Activated T-helper 1 cell treated with anti-CD3 and anti-CD28 coated beads, Interleukin-2, amount 50 U/mL, for 16 hours (primary cell): ENCODE data around the gene FAM221B.

Experiments
- DNase-seq, 2 donors: peaks; one replicate each; pipeline ENCODE4 v3.0.0-alpha.2; 2020; ENCODE audit warnings: low read depth in 1 of 2, low spot score in 1 of 2

FAM221B gene, protein sequence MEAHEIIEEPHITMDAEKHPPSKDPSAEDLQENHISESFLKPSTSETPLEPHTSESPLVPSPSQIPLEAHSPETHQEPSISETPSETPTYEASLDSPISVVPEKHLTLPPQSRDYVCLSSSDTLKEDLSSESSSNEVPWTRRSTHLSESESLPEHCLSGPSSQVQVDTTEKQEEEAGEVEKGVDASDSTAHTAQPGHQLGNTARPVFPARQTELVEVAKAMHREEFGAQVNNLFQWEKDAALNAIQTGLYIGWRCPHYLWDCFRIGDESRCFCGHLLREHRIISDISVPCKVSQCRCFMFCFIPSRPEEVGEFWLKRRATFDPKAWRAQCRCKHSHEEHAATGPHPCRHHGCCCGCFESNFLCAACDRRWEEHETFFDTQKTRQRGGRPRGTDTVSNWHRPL

DNA sequence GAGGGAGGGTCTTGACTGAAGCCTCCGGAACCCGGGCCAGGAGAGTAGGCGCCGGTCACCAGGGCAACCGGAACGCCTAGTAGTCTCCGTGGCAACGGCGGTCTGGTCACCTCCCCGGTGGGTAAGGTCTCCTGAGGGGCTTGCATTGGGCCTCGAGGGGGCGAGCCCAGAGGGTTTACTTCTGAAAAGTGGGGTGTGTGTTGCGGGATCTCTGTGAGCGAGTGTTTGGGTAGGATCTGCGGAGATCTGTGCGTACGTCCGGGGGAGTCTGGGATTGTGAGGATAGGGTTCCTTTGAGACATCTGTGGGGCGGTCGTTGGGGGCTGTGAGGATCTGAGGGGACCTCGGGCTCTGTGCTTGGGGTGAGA, at the start of gene FAM221B:
Gene FAM221B (minus strand): TSS at position 17 of the 368 bp plus-strand sequence. CDS start 2,571 bp downstream, outside the sequence.
- DNase-seq, result no peak

DNA sequence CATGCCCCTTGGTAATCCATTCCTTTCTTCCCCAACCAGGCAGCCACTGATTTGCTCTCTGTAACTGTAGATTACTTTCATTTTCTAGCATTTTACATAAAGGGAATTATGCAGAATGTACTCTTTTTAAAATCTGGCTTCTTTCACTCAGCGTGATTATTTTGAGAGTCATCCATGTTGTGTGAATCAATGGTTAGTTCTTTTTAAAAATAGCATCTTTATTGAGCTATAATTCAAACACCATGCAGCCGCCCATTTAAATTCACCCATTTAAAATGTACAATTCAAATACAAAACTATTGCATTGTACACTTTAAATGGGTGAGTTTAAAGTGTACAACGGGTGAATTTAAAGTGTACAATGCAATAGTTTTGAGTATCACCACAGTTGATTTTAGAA, 44.0 kb upstream of the FAM221B start:
- no peak for DNase-seq

DNA sequence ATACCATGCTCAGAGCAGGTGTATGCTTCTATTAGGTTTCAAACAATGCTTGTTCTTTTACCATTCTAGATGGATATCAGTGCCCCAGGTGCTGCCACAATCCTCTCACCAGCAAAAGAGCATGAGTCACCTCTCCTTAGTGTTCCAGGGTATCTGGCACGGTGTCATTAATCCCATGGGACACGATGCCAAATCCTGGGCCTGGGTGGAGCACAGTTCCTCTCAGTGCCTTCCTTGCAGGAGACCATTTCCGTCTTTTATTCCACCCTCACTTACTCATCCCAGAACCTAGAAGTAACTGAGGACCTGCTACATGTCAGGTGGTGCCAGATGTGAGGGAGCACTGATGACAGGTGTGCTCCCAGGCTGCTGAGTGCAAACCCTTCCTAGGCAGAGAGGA, 43.0 kb upstream of the FAM221B start:
- DNase-seq, result no peak

DNA sequence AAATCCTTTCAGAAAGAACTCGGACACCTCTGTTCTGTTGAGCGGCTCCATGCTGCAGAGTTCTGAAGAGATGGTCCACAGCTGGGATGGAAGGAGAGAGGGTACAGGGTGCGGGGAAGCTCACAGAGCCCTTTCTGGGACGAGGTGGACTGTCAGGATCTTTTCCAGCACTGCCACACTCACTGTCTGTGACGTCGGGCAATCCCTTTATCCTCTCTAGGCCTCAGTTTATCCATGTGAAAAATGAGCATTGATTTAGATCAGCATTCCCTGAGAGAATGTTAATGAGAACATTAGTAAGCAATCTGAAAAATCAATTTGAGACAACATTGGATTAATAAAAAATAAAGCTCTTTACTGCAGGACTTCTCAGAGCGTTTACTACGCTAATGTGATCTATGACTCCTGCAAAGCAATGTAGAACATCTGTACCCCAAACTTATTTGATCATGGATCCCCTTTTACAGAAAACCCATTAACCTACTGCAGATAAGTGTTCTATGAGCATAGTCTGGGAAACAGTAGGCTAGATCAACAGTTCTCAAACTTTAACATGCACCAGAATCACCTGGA, 41.9 kb upstream of the FAM221B start, which contains the start of gene OR13J1:
Gene OR13J1 (minus strand): TSS at position 51 of the 573 bp plus-strand sequence. CDS start 0 bp downstream, at position 51.
- no peak for DNase-seq

DNA sequence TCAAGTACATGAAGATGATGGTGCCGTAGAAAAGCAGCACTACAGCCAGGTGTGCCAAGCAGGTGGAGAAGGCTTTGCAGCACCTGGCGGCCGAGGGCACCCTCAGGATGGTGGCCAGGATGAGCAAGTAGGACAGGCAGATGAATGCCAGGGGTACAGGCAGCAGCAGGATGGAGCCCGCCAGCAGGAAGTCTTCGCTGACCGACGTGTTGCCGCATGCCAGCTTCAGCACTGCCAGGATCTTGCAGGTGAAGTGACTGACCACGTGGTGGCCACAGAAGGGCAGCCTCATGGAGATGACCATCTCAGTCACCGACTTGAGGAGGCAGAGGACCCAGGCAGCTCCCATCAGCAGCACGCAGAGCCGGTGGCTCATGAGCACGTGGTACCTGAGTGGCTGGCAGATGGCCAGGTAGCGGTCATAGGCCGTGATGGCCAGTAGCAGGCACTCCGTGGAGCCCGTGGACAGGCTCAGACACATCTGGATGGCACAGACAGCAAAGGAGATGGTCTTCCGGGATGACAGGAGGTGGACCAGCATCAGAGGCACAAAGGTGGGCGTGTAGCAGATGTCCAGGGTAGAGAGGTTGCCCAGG, 41.2 kb upstream of the FAM221B start:
- DNase-seq, result no peak

DNA sequence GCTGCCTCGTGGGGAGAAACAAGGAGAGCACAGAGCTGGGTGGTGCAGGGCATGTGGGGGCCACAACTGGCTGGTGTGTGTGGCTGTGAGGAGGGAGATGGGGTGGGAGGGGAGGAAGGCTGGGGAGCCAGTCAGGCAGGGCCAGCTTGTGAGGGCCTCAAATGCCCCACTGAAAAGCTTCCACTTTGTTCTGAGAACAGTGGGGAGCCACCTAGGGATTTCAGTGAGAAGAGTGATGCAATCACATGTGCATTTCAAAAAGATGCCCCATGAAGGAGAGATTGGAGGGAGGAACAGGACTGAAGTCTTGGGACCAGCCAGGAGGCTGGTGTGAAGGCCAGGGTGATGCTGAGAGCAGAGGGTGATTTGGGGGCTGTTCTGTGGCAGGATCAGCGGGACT, 40.4 kb upstream of the FAM221B start:
- DNase-seq, result no peak

DNA sequence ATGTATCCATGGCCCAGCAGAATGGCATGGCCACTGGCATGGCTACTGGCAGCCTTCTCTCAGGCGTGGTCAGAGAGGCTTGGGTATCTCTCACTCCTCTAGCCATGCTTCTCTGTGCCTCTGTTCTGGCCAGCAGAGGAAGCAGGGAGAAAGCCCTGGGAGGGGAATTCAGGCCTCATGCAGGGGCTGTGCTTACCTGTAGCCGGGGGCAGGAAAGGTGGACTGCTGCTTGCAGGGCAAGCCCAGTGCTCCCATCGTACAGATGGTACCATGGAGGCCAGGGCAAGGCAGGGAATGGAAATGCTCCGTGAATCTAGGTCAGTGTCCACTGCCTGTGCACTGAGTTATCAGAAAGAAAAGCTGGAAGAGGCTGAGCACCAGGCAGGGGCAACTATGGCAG, 39.0 kb upstream of the FAM221B start:
- DNase-seq, result no peak

DNA sequence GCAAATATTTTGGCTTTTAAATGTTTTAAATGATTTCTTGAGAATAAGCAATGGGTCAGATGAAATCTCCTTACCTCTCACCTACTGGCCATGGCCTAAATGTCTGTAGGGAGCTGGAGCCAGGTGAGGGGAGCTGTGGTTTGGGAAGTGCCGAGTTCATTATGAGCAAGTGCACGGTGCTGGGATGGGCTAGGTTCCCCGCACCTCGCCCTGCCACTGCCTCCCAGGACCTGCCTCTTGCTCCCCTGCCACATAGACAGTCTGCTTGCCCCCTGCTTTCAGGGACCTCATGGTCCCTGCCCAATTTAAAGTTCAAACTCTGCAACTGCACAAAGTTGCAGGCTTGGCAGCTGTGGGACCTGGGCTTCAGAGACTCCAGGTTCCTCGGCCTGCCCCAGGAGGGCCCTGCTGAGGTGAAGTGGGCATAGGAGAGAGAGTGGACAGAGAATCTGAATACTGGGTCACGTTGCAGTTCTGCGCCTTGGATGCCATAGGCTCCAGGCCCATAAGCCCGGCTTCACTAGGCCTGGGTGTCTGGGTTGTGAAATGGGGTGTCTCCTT, 36.2 kb upstream of the FAM221B start:
- DNase-seq, result no peak

DNA sequence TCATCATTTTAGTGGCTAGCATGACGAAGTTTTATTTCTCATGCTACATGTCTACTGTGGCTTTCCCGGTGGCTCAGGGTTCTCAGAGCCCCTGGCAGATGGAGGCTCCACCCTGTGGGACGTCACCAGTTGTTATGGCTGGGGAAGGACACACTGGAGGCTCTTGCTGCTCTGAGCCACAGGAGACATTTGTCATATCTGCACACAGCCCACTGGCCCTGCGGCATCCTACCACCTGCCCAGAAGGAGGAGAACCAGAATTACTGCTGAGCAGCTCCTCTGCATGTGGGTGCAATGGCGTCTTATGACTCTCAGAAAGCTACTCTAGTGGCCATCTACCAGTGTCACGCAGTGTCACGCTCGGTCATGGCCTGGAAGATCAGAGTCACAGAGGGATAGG, 35.1 kb upstream of the FAM221B start:
- no peak for DNase-seq

DNA sequence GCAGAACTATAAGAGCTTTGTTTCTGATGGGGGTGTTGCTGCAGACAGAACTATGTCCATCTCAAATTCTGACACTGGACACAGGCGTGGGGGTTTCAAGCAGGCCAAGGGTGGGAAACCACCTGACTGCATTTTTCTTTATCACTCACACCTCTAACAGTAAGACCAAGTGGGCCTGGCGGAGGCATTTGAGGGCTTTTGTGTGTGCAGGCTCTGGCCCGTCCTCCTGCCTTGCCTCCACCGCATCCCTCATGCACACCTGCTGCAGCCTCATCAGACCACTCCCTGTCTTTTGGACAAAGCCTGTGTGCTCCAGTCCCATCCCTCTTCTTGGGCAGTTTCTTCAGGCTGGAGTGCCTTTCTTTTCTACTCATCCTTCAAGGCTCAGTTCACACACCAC, 33.8 kb upstream of the FAM221B start:
- DNase-seq, result no peak

DNA sequence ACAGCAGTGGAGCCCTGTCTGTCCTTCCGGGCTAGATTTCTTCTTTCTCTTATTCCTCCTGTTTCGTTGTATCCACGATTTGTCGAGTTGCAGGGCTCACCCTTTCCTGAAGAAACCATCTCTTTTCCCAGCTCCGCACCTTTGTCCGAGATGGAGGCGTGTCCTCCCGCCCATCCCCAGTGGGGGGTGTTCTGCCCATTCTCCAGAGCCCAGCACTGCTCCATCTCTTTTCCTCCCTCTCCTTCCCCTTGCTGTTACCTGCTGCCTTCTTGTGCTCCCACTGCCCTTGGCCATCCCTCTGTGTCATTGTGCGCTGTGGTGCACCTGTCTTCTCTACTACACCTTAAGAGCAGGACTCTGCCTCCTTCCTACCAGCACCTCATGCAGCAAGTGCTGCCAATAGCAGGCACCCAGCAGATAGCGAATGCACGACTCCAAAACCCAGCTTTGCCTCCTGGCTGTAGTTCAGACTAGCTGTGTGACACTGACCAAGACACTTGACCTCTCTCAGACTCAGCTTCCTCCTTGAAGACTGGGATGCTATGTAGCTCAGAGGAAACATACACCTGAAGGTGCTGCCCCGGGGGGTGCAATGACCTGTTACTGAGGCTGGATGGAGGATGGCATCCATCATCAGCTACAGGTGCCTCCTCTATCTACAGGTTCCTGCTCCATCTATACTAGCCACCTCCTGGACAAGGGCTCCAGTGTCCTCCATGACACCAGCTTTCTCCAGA, 32.8 kb upstream of the FAM221B start:
- no peak for DNase-seq

DNA sequence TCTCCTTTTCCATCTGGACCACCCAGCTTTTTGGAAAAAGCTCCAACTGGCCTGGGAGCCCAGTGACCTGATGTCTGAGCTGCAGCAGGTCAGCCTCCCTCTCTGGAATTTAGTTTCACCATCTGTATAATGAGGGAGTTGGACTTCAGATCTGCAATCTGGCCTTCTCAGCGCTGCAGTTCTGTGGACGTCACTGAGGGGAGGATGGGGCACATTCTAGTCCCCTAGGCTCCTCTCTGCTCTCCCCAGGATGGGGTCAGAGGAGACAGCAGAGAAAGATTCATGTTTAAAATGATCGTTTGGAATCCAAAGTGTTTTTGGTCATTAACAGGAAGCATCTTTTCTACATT, 31.4 kb upstream of the FAM221B start:
- no peak for DNase-seq

DNA sequence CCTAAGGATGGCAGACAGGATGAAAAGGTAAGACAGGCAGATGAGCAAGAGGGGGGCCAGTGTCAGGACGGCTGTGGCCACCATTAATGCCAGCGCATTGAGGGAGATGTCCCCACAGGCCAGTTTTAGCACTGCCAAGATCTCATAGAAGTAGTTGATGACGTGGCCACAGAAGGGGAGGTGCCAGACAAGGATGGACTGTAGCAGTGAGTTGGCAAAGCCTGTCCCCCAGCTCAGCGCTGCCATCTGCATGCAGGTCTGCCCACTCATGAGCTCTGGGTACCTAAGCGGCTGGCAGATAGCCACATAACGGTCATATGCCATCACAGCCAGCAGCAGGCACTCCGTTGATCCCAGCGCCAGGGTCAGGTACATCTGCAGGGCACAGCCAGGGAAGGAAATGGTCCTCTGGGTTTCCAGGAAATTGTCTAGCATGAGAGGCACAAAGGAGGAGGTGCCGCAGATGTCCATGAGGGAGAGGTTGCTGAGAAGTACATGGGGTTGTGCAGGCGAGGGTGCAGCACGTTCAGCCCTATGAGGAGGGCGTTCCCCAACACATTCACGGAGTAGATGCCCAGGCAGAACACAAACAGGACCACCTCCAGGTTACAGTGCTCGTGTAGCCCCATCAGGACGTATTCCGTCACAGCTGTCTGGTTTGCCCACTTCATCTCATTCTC, 30.9 kb upstream of the FAM221B start:
- no peak for DNase-seq

DNA sequence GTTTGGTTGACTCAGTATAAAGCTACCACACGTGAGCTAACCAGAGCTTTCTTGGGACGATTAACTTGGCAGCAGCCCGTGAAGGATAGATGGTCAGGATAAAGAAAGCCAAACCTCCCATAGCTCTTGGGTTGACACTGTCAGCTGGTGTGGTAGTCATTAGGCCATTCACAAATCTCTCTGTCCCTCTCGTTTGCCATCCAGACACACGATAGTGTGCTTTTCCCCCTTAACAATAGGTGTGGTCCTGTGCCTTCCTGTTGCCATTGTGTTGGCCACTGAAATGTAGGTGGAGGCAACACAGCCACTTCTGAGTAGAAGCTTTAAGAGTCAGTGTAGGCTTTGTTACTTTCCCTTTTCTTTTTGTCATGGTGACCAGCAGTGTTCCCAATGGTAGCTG, 29.9 kb upstream of the FAM221B start:
- DNase-seq, result no peak

DNA sequence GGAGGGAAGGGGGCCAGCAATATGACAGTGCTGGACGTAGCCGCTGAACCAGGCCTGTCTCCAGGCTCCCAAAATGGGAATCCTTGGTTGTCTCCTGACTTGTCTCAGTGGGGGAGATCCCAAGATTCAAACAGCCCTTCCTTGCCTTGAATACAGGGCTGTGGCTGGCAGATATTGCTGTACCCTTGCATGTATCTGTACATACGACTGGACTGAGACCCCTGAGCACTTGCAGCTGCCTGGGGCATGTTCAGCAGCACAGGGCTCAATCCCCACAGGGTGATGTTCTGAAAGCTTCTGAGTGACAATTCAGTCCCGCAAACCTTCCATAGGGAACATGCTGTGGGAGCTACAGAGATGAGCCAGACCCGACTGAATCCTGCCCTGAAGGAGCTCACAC, 28.4 kb upstream of the FAM221B start:
- DNase-seq, result no peak

DNA sequence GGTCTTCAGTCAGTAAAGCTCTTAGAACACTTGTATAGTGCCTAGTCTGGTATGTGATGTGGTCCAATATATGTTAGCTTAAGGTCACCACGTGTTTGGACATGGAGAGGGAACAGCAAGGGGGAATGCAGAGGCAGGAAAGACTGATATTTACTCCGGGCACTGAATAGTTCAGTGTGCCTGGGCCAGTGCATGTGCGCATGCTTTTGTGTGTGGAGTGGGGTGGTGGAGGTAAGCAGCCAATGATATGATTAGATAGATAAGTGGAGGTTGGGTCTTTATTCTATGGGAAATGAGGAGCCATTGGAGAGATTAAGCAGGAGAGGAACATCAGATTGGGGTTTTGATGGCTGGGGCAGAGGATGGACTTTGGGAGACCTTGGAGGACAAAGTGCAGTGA, 27.7 kb upstream of the FAM221B start:
- DNase-seq, result no peak

DNA sequence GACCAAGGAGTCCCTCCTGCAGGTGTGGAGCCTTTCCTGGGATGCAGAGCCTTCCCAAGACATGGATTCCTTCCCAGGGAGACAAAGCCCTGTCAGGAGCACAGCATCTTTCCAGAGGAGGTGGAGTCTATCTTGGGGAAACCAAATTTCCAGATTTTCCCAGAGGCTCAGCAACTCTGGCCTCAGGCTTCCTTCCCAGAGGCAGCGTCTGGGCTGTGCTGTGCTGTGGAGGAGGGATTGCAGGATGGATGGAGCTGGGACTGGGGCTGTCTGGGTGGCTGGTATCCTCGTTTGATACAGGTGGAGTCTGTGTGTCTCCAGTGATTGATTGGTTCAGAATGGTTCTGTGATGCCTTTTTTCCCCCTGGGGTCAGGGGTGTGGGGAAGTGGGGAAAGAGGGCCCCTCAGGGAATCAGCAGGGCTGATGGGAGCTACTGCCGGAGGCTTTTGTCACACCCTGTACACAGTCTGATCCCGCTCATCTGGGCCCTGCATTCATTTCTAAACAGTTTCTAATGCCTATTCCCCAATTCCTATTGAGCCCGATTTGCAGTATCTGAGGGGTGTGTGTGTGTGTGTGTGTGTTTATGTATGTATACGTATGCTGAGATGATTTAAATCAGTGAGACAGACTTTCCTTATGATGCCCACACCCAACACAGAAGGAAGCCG, 25.7 kb upstream of the FAM221B start:
- no peak for DNase-seq

DNA sequence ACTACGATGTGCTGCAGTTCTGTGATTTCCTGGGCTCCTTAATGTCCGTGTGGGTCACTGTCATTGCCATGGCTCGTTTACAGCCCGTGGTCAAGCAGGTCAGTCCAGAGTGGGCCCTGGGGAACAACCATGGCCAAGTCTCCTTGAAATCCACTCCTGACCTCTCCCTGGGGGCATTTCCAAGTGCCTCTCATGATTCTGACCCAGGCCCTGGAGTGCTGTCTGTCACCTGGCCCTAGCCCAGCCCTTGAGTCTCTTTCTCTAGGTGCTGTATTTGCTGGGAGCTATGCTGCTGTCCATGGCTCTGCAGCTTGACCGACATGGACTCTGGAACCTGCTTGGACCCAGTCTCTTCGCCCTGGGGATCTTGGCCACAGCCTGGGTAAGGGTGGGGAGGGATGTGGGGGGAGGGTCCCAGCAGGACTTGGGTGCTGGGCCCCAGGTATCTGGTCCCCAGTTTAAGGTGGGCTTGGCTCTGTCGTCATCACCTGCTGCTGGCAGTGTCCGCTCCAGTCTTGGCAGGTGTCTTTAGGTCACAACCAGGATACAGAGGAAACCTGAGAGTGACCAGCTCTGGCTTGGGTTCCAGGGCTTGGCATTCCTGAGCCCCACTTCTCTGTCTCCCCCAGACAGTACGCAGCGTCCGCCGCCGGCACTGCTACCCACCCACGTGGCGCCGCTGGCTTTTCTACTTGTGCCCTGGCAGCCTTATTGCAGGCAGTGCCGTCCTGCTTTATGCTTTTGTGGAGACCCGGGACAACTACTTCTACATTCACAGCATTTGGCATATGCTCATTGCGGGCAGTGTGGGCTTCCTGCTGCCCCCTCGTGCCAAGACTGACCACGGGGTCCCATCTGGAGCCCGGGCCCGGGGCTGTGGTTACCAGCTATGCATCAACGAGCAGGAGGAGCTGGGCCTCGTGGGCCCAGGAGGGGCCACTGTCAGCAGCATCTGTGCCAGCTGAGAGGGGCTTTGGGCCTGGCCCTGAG, 24.6 kb upstream of the FAM221B start:
- no peak for DNase-seq

DNA sequence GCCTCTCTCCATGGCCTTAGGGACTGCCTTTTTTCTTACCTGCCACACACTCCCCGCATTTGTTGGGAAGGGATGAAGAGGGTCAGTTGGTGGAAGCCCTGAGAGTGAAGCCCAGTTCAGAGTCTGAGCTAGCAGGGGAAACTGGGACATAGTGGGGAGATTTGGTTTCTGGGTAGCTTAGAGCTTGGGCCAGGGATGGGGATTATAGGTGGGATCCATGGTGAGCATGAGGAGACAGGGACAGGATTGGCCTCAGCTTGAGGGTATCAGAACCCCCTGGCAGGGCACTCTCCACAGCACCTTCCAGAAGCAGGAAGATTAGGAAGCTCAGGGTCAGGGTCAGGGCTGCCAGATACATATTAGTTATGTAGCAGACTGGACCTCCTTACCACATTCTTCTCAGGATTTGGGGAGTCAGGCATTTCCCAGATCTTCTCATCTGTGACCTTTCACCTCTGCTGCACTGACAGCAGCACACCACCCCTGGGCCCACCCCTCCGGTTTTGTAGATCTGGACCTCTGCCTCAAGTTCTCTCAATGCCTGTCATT, 23.8 kb upstream of the FAM221B start:
- DNase-seq, result no peak
